HepG2 (cell line): Measurements from ENCODE around the gene GPR149. TPM values are rescaled to one million over a fixed set of nuclear protein-coding genes. Genes with fewer than 3 reads are reported as not detected.

ENCODE experiments used
- ATAC-seq: fragments of 200-7000 bp; cut with Tn5 transposase; 3 replicates; pipeline ENCODE4 v1.9.1; 2020; ENCODE audit warnings: mild to moderate bottlenecking, moderate library complexity
- BruUV-seq: library from RNA; stranded (reverse); fragments of 400-500 nt; replicated peaks from 2 replicates; lab custom pipeline; 2021; lab: Mats Ljungman, UMichigan
- CTCF ChIA-PET: fragments of 300-600 bp; formaldehyde crosslinking; extraction: SDS; loops from one replicate; lab custom pipeline; 2021; ENCODE audit warnings: low total read pairs, inconsistent platforms, low intra/inter-chr PET ratio; lab: Yijun Ruan, JAX
- POLR2A ChIA-PET: fragments of 350-600 bp; sonication (Branson Sonifier 250); formaldehyde crosslinking; loops from one replicate; lab custom pipeline; 2020; ENCODE audit warnings: antibody characterized with exemption, inconsistent platforms; lab: Yijun Ruan, JAX
- DNase-seq: peaks from one replicate; pipeline ENCODE4 v3.0.0-alpha.2; 2015; ENCODE audit warnings: low spot score
- FAIRE-seq: peaks from 3 replicates; lab custom pipeline; 2011; peaks lifted over from hg19 to GRCh38; lab: Jason Lieb, UNC
- H2AFZ ChIP-seq: one replicate; pipeline ENCODE4 v1.6.1; 2011; ENCODE audit warnings: low read length, inconsistent platforms
- H3K27ac ChIP-seq: fragments of 300-600 bp; 3 replicates; pipeline ENCODE4 v1.8.0; 2011; ENCODE audit warnings: mixed run types, mild to moderate bottlenecking, mixed read lengths, low read length, inconsistent platforms; ENCODE audit not compliant: insufficient read depth; ENCODE audit errors: extremely low read length
- H3K27me3 ChIP-seq, 2 experiments: fragments of 200-600 bp in 1 of 2; 2 replicates in 1 of 2; 3 replicates in 1 of 2; pipeline versions ENCODE4 v1.6.0 to v1.8.0; 2011; ENCODE audit warnings: low read length in 2 of 2, mild to moderate bottlenecking in 2 of 2, moderate library complexity in 2 of 2, inconsistent platforms in 1 of 2; ENCODE audit not compliant: insufficient read depth in 2 of 2, control insufficient read depth in 1 of 2
- H3K36me3 ChIP-seq, 2 experiments: fragments of 200-600 bp in 1 of 2; replicated peaks in 1 of 2; 2 replicates in 1 of 2; 3 replicates in 1 of 2; pipeline versions ENCODE4 v1.5.1 to v1.8.0; 2011; ENCODE audit warnings: low read length in 2 of 2, inconsistent platforms in 1 of 2; ENCODE audit not compliant: insufficient read depth in 2 of 2, control insufficient read depth in 1 of 2
- H3K4me1 ChIP-seq: 2 replicates; pipeline ENCODE4 v1.5.1; 2012; ENCODE audit warnings: low read length, inconsistent platforms; ENCODE audit not compliant: insufficient read depth
- H3K4me2 ChIP-seq: 2 replicates; pipeline ENCODE4 v1.6.0; 2011; ENCODE audit warnings: low read depth, low read length, inconsistent platforms
- H3K4me3 ChIP-seq, 3 experiments: fragments of 200-600 bp in 1 of 3; sonication (generic), shearing (Covaris generic) in 1 of 3; replicated peaks in 1 of 3; 2 replicates each; pipeline ENCODE4 v1.5.1; 2011 to 2016; ENCODE audit warnings: low read length in 3 of 3, inconsistent platforms in 2 of 3, low read depth in 2 of 3, mild to moderate bottlenecking in 2 of 3, control low read depth in 1 of 3, mixed read lengths in 1 of 3; ENCODE audit not compliant: insufficient read depth in 1 of 3
- H3K79me2 ChIP-seq: one replicate; pipeline ENCODE4 v1.6.1; 2011; ENCODE audit warnings: low read length, inconsistent platforms; ENCODE audit not compliant: insufficient read depth
- H3K9ac ChIP-seq: 2 replicates; pipeline ENCODE4 v1.6.0; 2011; ENCODE audit warnings: mild to moderate bottlenecking, low read depth, low read length, inconsistent platforms; ENCODE audit not compliant: insufficient read depth
- H3K9me3 ChIP-seq: 2 replicates; pipeline ENCODE4 v1.5.1; 2012; ENCODE audit warnings: mild to moderate bottlenecking, low read length
- H4K20me1 ChIP-seq: 2 replicates; pipeline ENCODE4 v1.6.0; 2011; ENCODE audit warnings: inconsistent platforms, mild to moderate bottlenecking, low read length, moderate library complexity; ENCODE audit not compliant: insufficient read depth
- DNMT3B ChIP-seq: conservative IDR thresholded peaks from 2 replicates; pipeline ENCODE4 v1.6.1; 2016; ENCODE audit warnings: missing biosample characterization, control low read depth
- FIP1L1 ChIP-seq: fragments of 200-400 bp; formaldehyde crosslinking; IDR thresholded peaks from 2 replicates; pipeline ENCODE4 v1.6.1; 2018; ENCODE audit warnings: low read depth, mild to moderate bottlenecking, low read length, moderate library complexity, borderline replicate concordance; ENCODE audit not compliant: insufficient read depth
- KMT2A ChIP-seq: sonication (generic); formaldehyde crosslinking; IDR thresholded peaks from 2 replicates; pipeline ENCODE4 v1.4.0; 2020; ENCODE audit warnings: missing genetic modification reagents
- PRDM4 ChIP-seq: sonication (generic); formaldehyde crosslinking; IDR thresholded peaks from 2 replicates; pipeline ENCODE4 v1.9.0; 2021; ENCODE audit warnings: missing genetic modification reagents, borderline replicate concordance
- RBFOX2 ChIP-seq: fragments of 200-400 bp; formaldehyde crosslinking; IDR thresholded peaks from 2 replicates; pipeline ENCODE4 v1.6.1; 2017; ENCODE audit warnings: low read depth, mild to moderate bottlenecking, low read length
- RFX5 ChIP-seq: IDR thresholded peaks from 2 replicates; pipeline ENCODE4 v1.6.1; 2011; ENCODE audit warnings: low read depth, low read length, improper control_type of control experiment
- SSRP1 ChIP-seq: IDR thresholded peaks from 2 replicates; pipeline ENCODE4 v1.6.1; 2016; ENCODE audit warnings: control low read depth
- ZBTB20 ChIP-seq: sonication (generic); formaldehyde crosslinking; IDR thresholded peaks from 2 replicates; pipeline ENCODE4 v1.8.1; 2023; ENCODE audit warnings: missing genetic modification reagents, low read depth, mild to moderate bottlenecking, borderline replicate concordance
- ZNF124 ChIP-seq: sonication (generic); formaldehyde crosslinking; IDR thresholded peaks from 2 replicates; pipeline ENCODE4 v1.4.0; 2020; ENCODE audit warnings: missing genetic modification reagents
- ZNF552 ChIP-seq: sonication (generic); formaldehyde crosslinking; IDR thresholded peaks from 2 replicates; pipeline ENCODE4 v1.9.0; 2022; ENCODE audit warnings: missing genetic modification reagents, mild to moderate bottlenecking, borderline replicate concordance
- ZNF569 ChIP-seq: sonication (generic); formaldehyde crosslinking; IDR thresholded peaks from 2 replicates; pipeline ENCODE4 v1.5.0; 2020; ENCODE audit warnings: mild to moderate bottlenecking, missing genetic modification reagents, moderate library complexity, borderline replicate concordance
- ZNF580 ChIP-seq: IDR thresholded peaks from 2 replicates; pipeline ENCODE4 v1.6.1; 2016; ENCODE audit warnings: low read depth, borderline replicate concordance
- ZNF775 ChIP-seq: sonication (generic); formaldehyde crosslinking; IDR thresholded peaks from 2 replicates; pipeline ENCODE4 v1.4.0; 2020; ENCODE audit warnings: missing genetic modification reagents, mild to moderate bottlenecking, moderate library complexity, borderline replicate concordance
- ZNF788 ChIP-seq: sonication (generic); formaldehyde crosslinking; IDR thresholded peaks from 2 replicates; pipeline ENCODE4 v1.5.0; 2020; ENCODE audit warnings: mild to moderate bottlenecking, missing genetic modification reagents, borderline replicate concordance
- ZSCAN12 ChIP-seq: sonication (generic); formaldehyde crosslinking; IDR thresholded peaks from 2 replicates; pipeline ENCODE4 v1.9.0; 2021; ENCODE audit warnings: mild to moderate bottlenecking, missing genetic modification reagents
- ZSCAN30 ChIP-seq: sonication (generic); formaldehyde crosslinking; IDR thresholded peaks from 2 replicates; pipeline ENCODE4 v1.5.0; 2020; ENCODE audit warnings: mild to moderate bottlenecking, missing genetic modification reagents
- WGBS: methylation state at CpG from one replicate; pipeline ENCODE4 v1.1.6; 2017; ENCODE audit warnings: low lambda C conversion rate; 5-methylcytosine and 5-hydroxymethylcytosine counted together
- in situ Hi-C: cut with HindIII; loops from 2 replicates; pipeline ENCODE4 v1.10.0; 2017; ENCODE audit warnings: low pct_unique_long_range_greater_than_20kb; ENCODE audit not compliant: extremely low pct_ligation_motif_present
- intact Hi-C: fragments of 100-400 bp; cut with micrococcal nuclease; formaldehyde crosslinking; loops from one replicate; pipeline ENCODE4 v1.10.0; 2022; ENCODE audit not compliant: unreplicated experiment
- polyA plus RNA-seq, 8 experiments: library from polyadenylated mRNA; depleted of rRNA in 3 of 8; stranded (reverse) in 7 of 8; unstranded in 1 of 8; fragments of >200 nt; fragmentation: Illumina TruSeq in 4 of 8; extraction: Trizol in 4 of 8; gene quantifications; 2 replicates each; pipeline versions ENCODE4 v1.2.1 to v1.2.3, GENCODE V29; 2011 to 2016; ENCODE audit warnings: low read depth in 4 of 8, missing spikeins in 1 of 8, mixed read lengths in 1 of 8; ENCODE audit not compliant: insufficient read depth in 1 of 8
- total RNA-seq, 5 experiments: library from RNA; depleted of rRNA; stranded (reverse); fragments of >200 nt; fragmentation: Illumina TruSeq; extraction: Trizol; gene quantifications; 2 replicates each; pipeline ENCODE4 v1.2.3, GENCODE V29; 2016; ENCODE audit warnings: low read depth in 1 of 5
- TF ChIP-seq, protein P1 (sequence below): sonication (generic); formaldehyde crosslinking; IDR thresholded peaks from 2 replicates; pipeline ENCODE4 v1.4.0; 2020; ENCODE audit warnings: missing genetic modification reagents, borderline replicate concordance

Gene GPR149
- total and polyA plus RNA-seq, 2 of the 13 experiments (the other 11 are each of a cell fraction or from before 2014, with no cell fraction given): not detected

DNA sequence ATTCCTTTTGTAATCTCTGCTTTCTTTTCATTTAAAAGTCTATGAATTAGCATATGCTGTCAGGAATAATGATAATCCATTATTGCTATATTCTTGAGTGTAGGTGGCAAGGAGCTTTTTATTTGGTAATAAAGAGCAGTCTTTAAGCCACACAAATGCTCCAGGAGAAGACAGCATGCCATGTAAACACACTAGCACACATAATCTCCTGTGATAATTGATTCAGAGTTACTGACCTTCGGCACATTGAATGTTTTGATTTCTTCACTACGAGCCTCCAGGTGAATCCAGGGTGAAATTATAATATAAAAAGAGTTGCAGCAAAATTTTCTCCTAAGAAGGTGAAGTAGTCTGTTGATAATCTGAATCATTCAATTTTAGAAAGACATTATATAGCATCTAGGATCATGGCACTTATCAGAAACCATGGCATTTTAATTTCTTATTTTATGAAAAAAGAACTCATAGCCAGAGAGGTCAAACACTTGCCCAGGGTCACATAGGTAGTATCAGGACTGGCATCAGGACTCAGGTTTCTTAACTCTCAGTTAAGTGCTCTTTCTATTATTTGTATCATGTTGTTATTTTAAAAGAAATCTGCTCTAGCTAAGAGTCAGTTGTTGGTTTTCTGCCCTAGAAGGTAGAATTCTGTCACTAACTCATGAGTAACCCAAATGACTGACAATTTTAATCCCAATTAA lies 84.4 kb downstream of the GPR149 start:
- ATAC-seq: no peak
- Histone ChIP-seq H3K79me2 (no peaks in the 10 kb centered on the region), H3K36me3 (no peaks in the 10 kb centered on the region), H4K20me1 (no peaks in the 10 kb centered on the region), H3K27me3 (no peaks in the 10 kb centered on the region; a peak in 1 of 5 replicates), H3K4me3 (no peak overlapping the region), H2AFZ (no peak overlapping the region)
- CTCF ChIA-PET: no interaction called here
- WGBS: 0% methylated on average over 2 of the region's 2 CpGs
- intact Hi-C loops: no loop called here
- TF ChIP-seq PRDM4 (no peak), ZBTB20 (no peak), ZNF124 (CRISPR knock-in tag) (no peak), ZSCAN30 (no peak), ZNF552 (CRISPR knock-in tag) (no peak), SSRP1 (CRISPR knock-in tag) (no peak), ZSCAN12 (no peak), KMT2A (no peak), RFX5 (no peak), ZNF580 (CRISPR knock-in tag) (no peak), DNMT3B (CRISPR knock-in tag) (no peak), ZNF775 (CRISPR knock-in tag) (no peak), ZNF788 (no peak), FIP1L1 (no peak), RBFOX2 (no peak), ZNF569 (CRISPR knock-in tag) (no peak)
- TF ChIP-seq, protein P1, sequence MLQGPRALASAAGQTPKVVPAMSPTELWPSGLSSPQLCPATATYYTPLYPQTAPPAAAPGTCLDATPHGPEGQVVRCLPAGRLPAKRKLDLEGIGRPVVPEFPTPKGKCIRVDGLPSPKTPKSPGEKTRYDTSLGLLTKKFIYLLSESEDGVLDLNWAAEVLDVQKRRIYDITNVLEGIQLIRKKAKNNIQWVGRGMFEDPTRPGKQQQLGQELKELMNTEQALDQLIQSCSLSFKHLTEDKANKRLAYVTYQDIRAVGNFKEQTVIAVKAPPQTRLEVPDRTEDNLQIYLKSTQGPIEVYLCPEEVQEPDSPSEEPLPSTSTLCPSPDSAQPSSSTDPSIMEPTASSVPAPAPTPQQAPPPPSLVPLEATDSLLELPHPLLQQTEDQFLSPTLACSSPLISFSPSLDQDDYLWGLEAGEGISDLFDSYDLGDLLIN (CRISPR knock-in tag): no peak
- TF ChIP-seq, all 625 proteins: peak for 0
- no peak overlapping the region for H3K27ac ChIP-seq
- H3K4me2 ChIP-seq: no peak overlapping the region
- no peak overlapping the region for H3K9ac ChIP-seq
- H3K4me1 ChIP-seq: no peaks in the 10 kb centered on the region
- no TSS peak for BruUV-seq
- POLR2A ChIA-PET: no interaction called here
- no peak for FAIRE-seq
- no peaks in the 10 kb centered on the region for H3K9me3 ChIP-seq
- no peak for DNase-seq
- in situ Hi-C loops: loop anchor here (10.0 kb wide), 1 partner anchor 979 kb away; no protein-coding TSS in a partner anchor
